ENCODE results near the gene KSR1. TPM values are rescaled to one million over a fixed set of nuclear protein-coding genes. Genes with fewer than 3 reads are reported as not detected.

The KSR1 gene
- polyA plus RNA-seq, 1 donor from 2014 or later = 9.2 TPM

- Histone ChIP-seq H3K9ac (ENCODE audit: low read length) (no peak overlapping the region), H3K36me3 (ENCODE audit: insufficient read depth, low read length) (no peaks in the 10 kb centered on the region), H3K4me3 (ENCODE audit: low read length) (no peak overlapping the region), H3K4me2 (ENCODE audit: low read length) (no peak overlapping the region), H4K20me1 (ENCODE audit: insufficient read depth) (no peaks in the 10 kb centered on the region), H3K27ac (ENCODE audit: low read length) (no peak overlapping the region), H3K9me3 (ENCODE audit: low read length) (no peaks in the 10 kb centered on the region), H2AFZ (ENCODE audit: low read depth, low read length) (no peak overlapping the region), H3K27me3 (ENCODE audit: insufficient read depth, low read depth, low read length) (no peaks in the 10 kb centered on the region), H3K79me2 (replicated peaks; ENCODE audit: insufficient read depth, low read length) (no peaks in the 10 kb centered on the region), H3K9me2 (ENCODE audit: insufficient read depth, low read length) (no peaks in the 10 kb centered on the region), H3F3A (ENCODE audit: insufficient read depth, low read length, poor library complexity, severe bottlenecking) (no peaks in the 10 kb centered on the region)
- TF ChIP-seq MXI1 (conservative IDR thresholded peaks at IDR 0.05; ENCODE audit: poor library complexity, severe bottlenecking) = no peak
- TF ChIP-seq REST (IDR thresholded peaks at IDR 0.05; ENCODE audit: borderline replicate concordance) = no peak
- TF ChIP-seq EP300 (conservative IDR thresholded peaks at IDR 0.05; ENCODE audit: poor library complexity, severe bottlenecking) = no peak
- TF ChIP-seq EZH2 (IDR thresholded peaks at IDR 0.05; ENCODE audit: borderline replicate concordance, insufficient read depth, low read length, poor library complexity, severe bottlenecking) = no peak
- no peak for TF ChIP-seq TAF1 (IDR thresholded peaks at IDR 0.05; ENCODE audit: low read depth)
- no peak for TF ChIP-seq CTCF (IDR thresholded peaks at IDR 0.05; ENCODE audit: poor library complexity, severe bottlenecking)
- no peak for TF ChIP-seq POLR2AphosphoS5 (IDR thresholded peaks at IDR 0.05)
- TF ChIP-seq RAD21 (conservative IDR thresholded peaks at IDR 0.05) = no peak
- no peak for TF ChIP-seq SMC3 (conservative IDR thresholded peaks at IDR 0.05; ENCODE audit: poor library complexity)
Measured at GRCh38 chr17:27669136-27669535, 212.9 kb downstream of the KSR1 start.

- Histone ChIP-seq H3K27me3 (ENCODE audit: insufficient read depth, low read depth, low read length) (no peaks in the 10 kb centered on the region), H3F3A (ENCODE audit: insufficient read depth, low read length, poor library complexity, severe bottlenecking) (no peaks in the 10 kb centered on the region), H3K9me3 (ENCODE audit: low read length) (no peaks in the 10 kb centered on the region), H4K20me1 (ENCODE audit: insufficient read depth) (no peaks in the 10 kb centered on the region), H3K27ac (ENCODE audit: low read length) (no peak overlapping the region), H3K9ac (ENCODE audit: low read length) (no peak overlapping the region), H2AFZ (ENCODE audit: low read depth, low read length) (no peak overlapping the region), H3K79me2 (replicated peaks; ENCODE audit: insufficient read depth, low read length) (no peaks in the 10 kb centered on the region), H3K9me2 (ENCODE audit: insufficient read depth, low read length) (no peaks in the 10 kb centered on the region), H3K4me3 (ENCODE audit: low read length) (no peak overlapping the region), H3K4me2 (ENCODE audit: low read length) (no peak overlapping the region), H3K36me3 (ENCODE audit: insufficient read depth, low read length) (no peaks in the 10 kb centered on the region)
- TF ChIP-seq REST (IDR thresholded peaks at IDR 0.05; ENCODE audit: borderline replicate concordance) (no peak), EZH2 (IDR thresholded peaks at IDR 0.05; ENCODE audit: borderline replicate concordance, insufficient read depth, low read length, poor library complexity, severe bottlenecking) (no peak), TAF1 (IDR thresholded peaks at IDR 0.05; ENCODE audit: low read depth) (no peak), RAD21 (conservative IDR thresholded peaks at IDR 0.05) (no peak), CTCF (IDR thresholded peaks at IDR 0.05; ENCODE audit: poor library complexity, severe bottlenecking) (no peak), POLR2AphosphoS5 (IDR thresholded peaks at IDR 0.05) (no peak), MXI1 (conservative IDR thresholded peaks at IDR 0.05; ENCODE audit: poor library complexity, severe bottlenecking) (no peak), EP300 (conservative IDR thresholded peaks at IDR 0.05; ENCODE audit: poor library complexity, severe bottlenecking) (no peak), SMC3 (conservative IDR thresholded peaks at IDR 0.05; ENCODE audit: poor library complexity) (no peak)
Measured at GRCh38 chr17:27669850-27670249, 213.6 kb downstream of the KSR1 start.
